Measurements from ENCODE around the gene KLK3. TPM values are rescaled to one million over a fixed set of nuclear protein-coding genes. Genes with fewer than 3 reads are reported as not detected.

KLK3 gene
- total and polyA plus RNA-seq, 2 of the 13 experiments (the other 11 are each of a cell fraction or from before 2014, with no cell fraction given): not detected

DNA sequence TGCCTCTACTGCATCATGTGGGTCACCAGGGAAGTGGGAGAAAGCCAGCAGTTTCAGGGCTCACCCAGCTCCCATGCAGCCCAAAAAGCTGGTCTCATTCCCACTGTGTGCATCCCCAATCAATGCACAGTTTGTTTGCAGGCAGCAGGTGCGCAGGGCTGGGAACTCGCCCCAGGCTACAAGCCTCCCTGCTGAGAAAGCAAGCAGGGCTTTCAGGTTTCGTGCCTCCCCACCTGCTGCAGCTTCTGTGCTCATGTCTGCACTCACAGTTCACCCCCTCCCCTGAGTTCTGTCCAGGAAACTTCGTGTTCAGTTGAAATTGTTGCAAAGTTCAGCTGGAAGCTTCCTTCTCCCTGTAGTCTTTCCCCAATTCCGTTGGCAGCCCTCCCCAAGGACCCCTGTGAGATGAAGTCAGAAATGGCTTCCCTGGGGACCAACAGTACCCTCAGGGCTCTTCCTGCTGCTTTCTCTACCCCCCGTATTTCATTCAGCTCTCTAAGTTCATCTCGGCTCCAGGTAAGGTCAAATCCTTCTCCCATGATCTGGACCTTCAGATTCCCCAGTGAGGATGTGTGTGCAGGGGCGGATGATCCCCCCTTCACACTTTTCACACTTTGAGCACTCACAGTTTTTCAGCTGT lies 10.3 kb upstream of the KLK3 start:
- no peak overlapping the region for H3K27ac ChIP-seq (ENCODE audit: extremely low read length, insufficient read depth, low read length)
- no peak overlapping the region for H3K4me3 ChIP-seq (replicated peaks in 1 of 3; ENCODE audit: insufficient read depth in 1 of 3, low read depth in 2 of 3, low read length in 3 of 3)
- CTCF ChIA-PET (ENCODE audit: low intra/inter-chr PET ratio, low total read pairs): no interaction called here
- H3K9ac ChIP-seq (ENCODE audit: insufficient read depth, low read depth, low read length): no peak overlapping the region
- in situ Hi-C loops (cut with HindIII; ENCODE audit: extremely low pct_ligation_motif_present, low pct_unique_long_range_greater_than_20kb): no loop called here
- H3K27me3 ChIP-seq (ENCODE audit: control insufficient read depth in 1 of 2, insufficient read depth in 2 of 2, low read length in 2 of 2): peaks cover 0 to 4% of the 10 kb centered on the region in 2 experiments; a peak in 2 of 5 replicates
- no peaks in the 10 kb centered on the region for H3K9me3 ChIP-seq (ENCODE audit: low read length)
- no TSS peak for BruUV-seq (replicated peaks)
- TF ChIP-seq ZBTB42 (CRISPR knock-in tag; IDR thresholded peaks at IDR 0.05) (no peak), SUZ12 (IDR thresholded peaks at IDR 0.05; ENCODE audit: low read depth, low read length) (no peak), POLR2AphosphoS2 (IDR thresholded peaks at IDR 0.05; ENCODE audit: low read depth, low read length) (no peak), REPIN1 (CRISPR knock-in tag; IDR thresholded peaks at IDR 0.05; ENCODE audit: borderline replicate concordance, low read depth) (no peak), ZSCAN21 (CRISPR knock-in tag; IDR thresholded peaks at IDR 0.05; ENCODE audit: borderline replicate concordance) (no peak), RBFOX2 (IDR thresholded peaks at IDR 0.05; ENCODE audit: low read depth, low read length) (no peak), ZNF317 (CRISPR knock-in tag; IDR thresholded peaks at IDR 0.05) (no peak), ZNF329 (CRISPR knock-in tag; IDR thresholded peaks at IDR 0.05; ENCODE audit: low read depth) (no peak), HNF1B (CRISPR knock-in tag; IDR thresholded peaks at IDR 0.05) (no peak)
- H3K4me1 ChIP-seq (ENCODE audit: insufficient read depth, low read length): no peaks in the 10 kb centered on the region
- ATAC-seq (no peak), FAIRE-seq (no peak), DNase-seq (ENCODE audit: low spot score) (no peak)
- intact Hi-C loops (cut with micrococcal nuclease; ENCODE audit: unreplicated experiment): no loop called here
- no peak overlapping the region for H3K4me2 ChIP-seq (ENCODE audit: low read depth, low read length)
- 2% methylated on average over 5 of the region's 8 CpGs for WGBS (ENCODE audit: low lambda C conversion rate)
- no peaks in the 10 kb centered on the region for H4K20me1 ChIP-seq (ENCODE audit: insufficient read depth, low read length)
- H2AFZ ChIP-seq (ENCODE audit: low read length): no peak overlapping the region
- no peaks in the 10 kb centered on the region for H3K79me2 ChIP-seq (ENCODE audit: insufficient read depth, low read length)
- H3K36me3 ChIP-seq (replicated peaks in 1 of 2; ENCODE audit: control insufficient read depth in 1 of 2, insufficient read depth in 2 of 2, low read length in 2 of 2): no peaks in the 10 kb centered on the region
- POLR2A ChIA-PET: no interaction called here

Measured in HepG2 (cell line).